ENCODE data around the gene FMN2. TPM values are rescaled to one million over a fixed set of nuclear protein-coding genes. Genes with fewer than 3 reads are reported as not detected.

The FMN2 gene
- total RNA-seq, 1 donor from 2014 or later: 1.7 TPM

GRCh38 chr1:240344918-240345317, 253.2 kb downstream of the FMN2 start:
- Histone ChIP-seq H3K36me3 (no peaks in the 10 kb centered on the region), H3K4me2 (no peak overlapping the region), H3K4me1 (no peaks in the 10 kb centered on the region), H3K9me3 (ENCODE audit: low read depth) (no peaks in the 10 kb centered on the region), H4K20me1 (ENCODE audit: low read depth) (no peaks in the 10 kb centered on the region), H3K79me2 (ENCODE audit: low read depth) (no peaks in the 10 kb centered on the region), H3K27me3 (no peaks in the 10 kb centered on the region), H3K4me3 (no peak overlapping the region), H3K9ac (no peak overlapping the region), H3K27ac (no peak overlapping the region), H2AFZ (replicated peaks) (no peak overlapping the region), H3F3A (ENCODE audit: low read depth) (no peaks in the 10 kb centered on the region)
- H3K4me3 Mint-ChIP-seq: no peak overlapping the region
- TF ChIP-seq CTCF (IDR thresholded peaks at IDR 0.05) (no peak), EZH2phosphoT487 (IDR thresholded peaks at IDR 0.05) (no peak), EZH2 (IDR thresholded peaks at IDR 0.05) (no peak)
- no peak overlapping the region for H3K27ac Mint-ChIP-seq
- peaks cover 3% of the 10 kb centered on the region for H3K36me3 Mint-ChIP-seq
- H3K9me3 Mint-ChIP-seq: no peaks in the 10 kb centered on the region
- H3K4me1 Mint-ChIP-seq: peaks cover 7% of the 10 kb centered on the region
- H3K27me3 Mint-ChIP-seq (ENCODE audit: insufficient read depth, low read depth): peaks cover 2% of the 10 kb centered on the region
- DNase-seq (ENCODE audit: low spot score): no peak

- Histone ChIP-seq H3K4me3 (no peak overlapping the region), H4K20me1 (ENCODE audit: low read depth) (no peaks in the 10 kb centered on the region), H3K27ac (no peak overlapping the region), H3K36me3 (no peaks in the 10 kb centered on the region), H3K9ac (no peak overlapping the region), H2AFZ (replicated peaks) (no peak overlapping the region), H3K9me3 (ENCODE audit: low read depth) (no peaks in the 10 kb centered on the region), H3K27me3 (no peaks in the 10 kb centered on the region), H3K4me1 (no peaks in the 10 kb centered on the region), H3K79me2 (ENCODE audit: low read depth) (no peaks in the 10 kb centered on the region), H3F3A (ENCODE audit: low read depth) (no peaks in the 10 kb centered on the region), H3K4me2 (no peak overlapping the region)
- Mint-ChIP-seq H3K27me3 (ENCODE audit: insufficient read depth, low read depth) (no peaks in the 10 kb centered on the region), H3K4me3 (no peak overlapping the region), H3K9me3 (no peaks in the 10 kb centered on the region), H3K27ac (no peak overlapping the region), H3K4me1 (no peaks in the 10 kb centered on the region), H3K36me3 (peaks cover 7% of the 10 kb centered on the region)
- no peak for DNase-seq (ENCODE audit: low spot score)
- TF ChIP-seq EZH2 (IDR thresholded peaks at IDR 0.05) (no peak), CTCF (IDR thresholded peaks at IDR 0.05) (no peak), EZH2phosphoT487 (IDR thresholded peaks at IDR 0.05) (no peak)
Observed at GRCh38 chr1:240349695-240350094, 258.0 kb downstream of the FMN2 start.

- no peaks in the 10 kb centered on the region for H3K36me3 ChIP-seq
- H3K4me1 Mint-ChIP-seq: no peaks in the 10 kb centered on the region
- no peak overlapping the region for H2AFZ ChIP-seq (replicated peaks)
- H3K4me2 ChIP-seq: no peak overlapping the region
- H3K27ac Mint-ChIP-seq: no peak overlapping the region
- no peaks in the 10 kb centered on the region for H3K27me3 Mint-ChIP-seq (ENCODE audit: insufficient read depth, low read depth)
- DNase-seq (ENCODE audit: low spot score): no peak
- H4K20me1 ChIP-seq (ENCODE audit: low read depth): no peaks in the 10 kb centered on the region
- H3K4me3 Mint-ChIP-seq: no peak overlapping the region
- H3K9me3 ChIP-seq (ENCODE audit: low read depth): no peaks in the 10 kb centered on the region
- H3K4me3 ChIP-seq: no peak overlapping the region
- H3K9ac ChIP-seq: no peak overlapping the region
- no peaks in the 10 kb centered on the region for H3K79me2 ChIP-seq (ENCODE audit: low read depth)
- peaks cover 7% of the 10 kb centered on the region for H3K36me3 Mint-ChIP-seq
- H3K27ac ChIP-seq: no peak overlapping the region
- no peaks in the 10 kb centered on the region for H3F3A ChIP-seq (ENCODE audit: low read depth)
- no peaks in the 10 kb centered on the region for H3K4me1 ChIP-seq
- TF ChIP-seq CTCF (IDR thresholded peaks at IDR 0.05) (no peak), EZH2 (IDR thresholded peaks at IDR 0.05) (no peak), EZH2phosphoT487 (IDR thresholded peaks at IDR 0.05) (no peak)
- H3K9me3 Mint-ChIP-seq: no peaks in the 10 kb centered on the region
- H3K27me3 ChIP-seq: no peaks in the 10 kb centered on the region
Observed at GRCh38 chr1:240350910-240351331, 259.2 kb downstream of the FMN2 start.
